HepG2 (cell line): Measurements from ENCODE around the gene DNAH9.
"Not testable (repeated sequence)": the region's sequence is repeated elsewhere in the genome, so short reads cannot be mapped to it uniquely, and the experiment has no call there.

Experiments used
- CHCHD3 ChIP-seq: sonication (generic); formaldehyde crosslinking; IDR thresholded peaks from 2 replicates; pipeline ENCODE4 v1.8.0; 2022; ENCODE audit warnings: mild to moderate bottlenecking, missing genetic modification reagents, moderate library complexity
- NFE2L1 ChIP-seq: sonication (generic); formaldehyde crosslinking; IDR thresholded peaks from 2 replicates; pipeline ENCODE4 v1.4.0; 2020; ENCODE audit warnings: missing genetic modification reagents, mild to moderate bottlenecking, borderline replicate concordance
- POLR2A ChIP-seq, 2 experiments: IDR thresholded peaks; 2 replicates each; pipeline ENCODE4 v1.6.1; 2011; ENCODE audit warnings: low read depth in 2 of 2, low read length in 2 of 2, mild to moderate bottlenecking in 1 of 2, moderate library complexity in 1 of 2; ENCODE audit not compliant: insufficient read depth in 1 of 2
- RXRA ChIP-seq: sonication (generic); formaldehyde crosslinking; IDR thresholded peaks from 2 replicates; pipeline ENCODE4 v1.5.1; 2020; ENCODE audit warnings: missing genetic modification reagents
- SIN3A ChIP-seq: IDR thresholded peaks from 2 replicates; pipeline ENCODE4 v1.6.1; 2011; ENCODE audit warnings: low read depth, mild to moderate bottlenecking, control low read depth, low read length, borderline replicate concordance
- ZKSCAN8 ChIP-seq: IDR thresholded peaks from 2 replicates; pipeline ENCODE4 v1.6.1; 2016; ENCODE audit warnings: borderline replicate concordance, missing genetic modification reagents, missing compliant biosample characterization
- TF ChIP-seq, protein P1 (sequence below): sonication (generic); formaldehyde crosslinking; IDR thresholded peaks from 2 replicates; pipeline ENCODE4 v1.5.0; 2020; ENCODE audit warnings: mild to moderate bottlenecking, missing genetic modification reagents, moderate library complexity
- TF ChIP-seq, protein P2 (sequence below): sonication (generic); formaldehyde crosslinking; IDR thresholded peaks from 2 replicates; pipeline ENCODE4 v1.5.0; 2020; ENCODE audit warnings: mild to moderate bottlenecking, missing genetic modification reagents
- TF ChIP-seq, protein P3 (sequence below): sonication (generic); formaldehyde crosslinking; IDR thresholded peaks from 2 replicates; pipeline ENCODE4 v1.4.0; 2020; ENCODE audit warnings: mild to moderate bottlenecking, missing genetic modification reagents, borderline replicate concordance

DNA sequence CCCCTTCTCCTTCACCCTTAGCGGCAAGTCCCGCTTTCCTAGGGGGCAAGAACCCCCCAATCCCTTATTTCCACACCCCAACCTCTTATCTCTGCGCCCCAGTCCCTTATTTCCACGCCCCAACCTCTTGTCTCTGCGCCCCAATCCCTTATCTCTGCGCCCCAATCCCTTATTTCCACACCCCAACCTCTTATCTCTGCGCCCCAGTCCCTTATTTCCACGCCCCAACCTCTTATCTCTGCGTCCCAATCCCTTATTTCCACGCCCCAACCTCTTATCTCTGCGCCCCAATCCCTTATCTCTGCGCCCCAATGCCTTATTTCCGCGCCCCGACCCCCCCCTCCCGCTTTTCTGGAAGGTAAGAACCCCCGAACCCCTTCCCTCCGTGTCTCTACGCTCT lies 374.5 kb downstream of the DNAH9 start:
- not testable (repeated sequence) for TF ChIP-seq CHCHD3 (CRISPR knock-in tag); SIN3A; NFE2L1 (CRISPR knock-in tag); RXRA (CRISPR knock-in tag); POLR2A (IDR thresholded peaks at IDR 0.05; ENCODE audit: insufficient read depth in 1 of 2, low read depth in 2 of 2, low read length in 2 of 2); ZKSCAN8 (CRISPR knock-in tag)
- TF ChIP-seq, protein P1, sequence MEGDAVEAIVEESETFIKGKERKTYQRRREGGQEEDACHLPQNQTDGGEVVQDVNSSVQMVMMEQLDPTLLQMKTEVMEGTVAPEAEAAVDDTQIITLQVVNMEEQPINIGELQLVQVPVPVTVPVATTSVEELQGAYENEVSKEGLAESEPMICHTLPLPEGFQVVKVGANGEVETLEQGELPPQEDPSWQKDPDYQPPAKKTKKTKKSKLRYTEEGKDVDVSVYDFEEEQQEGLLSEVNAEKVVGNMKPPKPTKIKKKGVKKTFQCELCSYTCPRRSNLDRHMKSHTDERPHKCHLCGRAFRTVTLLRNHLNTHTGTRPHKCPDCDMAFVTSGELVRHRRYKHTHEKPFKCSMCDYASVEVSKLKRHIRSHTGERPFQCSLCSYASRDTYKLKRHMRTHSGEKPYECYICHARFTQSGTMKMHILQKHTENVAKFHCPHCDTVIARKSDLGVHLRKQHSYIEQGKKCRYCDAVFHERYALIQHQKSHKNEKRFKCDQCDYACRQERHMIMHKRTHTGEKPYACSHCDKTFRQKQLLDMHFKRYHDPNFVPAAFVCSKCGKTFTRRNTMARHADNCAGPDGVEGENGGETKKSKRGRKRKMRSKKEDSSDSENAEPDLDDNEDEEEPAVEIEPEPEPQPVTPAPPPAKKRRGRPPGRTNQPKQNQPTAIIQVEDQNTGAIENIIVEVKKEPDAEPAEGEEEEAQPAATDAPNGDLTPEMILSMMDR (CRISPR knock-in tag), result not testable (repeated sequence)
- TF ChIP-seq, protein P2, sequence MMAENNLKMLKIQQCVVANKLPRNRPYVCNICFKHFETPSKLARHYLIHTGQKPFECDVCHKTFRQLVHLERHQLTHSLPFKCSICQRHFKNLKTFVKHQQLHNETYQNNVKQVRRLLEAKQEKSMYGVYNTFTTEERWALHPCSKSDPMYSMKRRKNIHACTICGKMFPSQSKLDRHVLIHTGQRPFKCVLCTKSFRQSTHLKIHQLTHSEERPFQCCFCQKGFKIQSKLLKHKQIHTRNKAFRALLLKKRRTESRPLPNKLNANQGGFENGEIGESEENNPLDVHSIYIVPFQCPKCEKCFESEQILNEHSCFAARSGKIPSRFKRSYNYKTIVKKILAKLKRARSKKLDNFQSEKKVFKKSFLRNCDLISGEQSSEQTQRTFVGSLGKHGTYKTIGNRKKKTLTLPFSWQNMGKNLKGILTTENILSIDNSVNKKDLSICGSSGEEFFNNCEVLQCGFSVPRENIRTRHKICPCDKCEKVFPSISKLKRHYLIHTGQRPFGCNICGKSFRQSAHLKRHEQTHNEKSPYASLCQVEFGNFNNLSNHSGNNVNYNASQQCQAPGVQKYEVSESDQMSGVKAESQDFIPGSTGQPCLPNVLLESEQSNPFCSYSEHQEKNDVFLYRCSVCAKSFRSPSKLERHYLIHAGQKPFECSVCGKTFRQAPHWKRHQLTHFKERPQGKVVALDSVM (CRISPR knock-in tag), result not testable (repeated sequence)
- TF ChIP-seq, protein P3, sequence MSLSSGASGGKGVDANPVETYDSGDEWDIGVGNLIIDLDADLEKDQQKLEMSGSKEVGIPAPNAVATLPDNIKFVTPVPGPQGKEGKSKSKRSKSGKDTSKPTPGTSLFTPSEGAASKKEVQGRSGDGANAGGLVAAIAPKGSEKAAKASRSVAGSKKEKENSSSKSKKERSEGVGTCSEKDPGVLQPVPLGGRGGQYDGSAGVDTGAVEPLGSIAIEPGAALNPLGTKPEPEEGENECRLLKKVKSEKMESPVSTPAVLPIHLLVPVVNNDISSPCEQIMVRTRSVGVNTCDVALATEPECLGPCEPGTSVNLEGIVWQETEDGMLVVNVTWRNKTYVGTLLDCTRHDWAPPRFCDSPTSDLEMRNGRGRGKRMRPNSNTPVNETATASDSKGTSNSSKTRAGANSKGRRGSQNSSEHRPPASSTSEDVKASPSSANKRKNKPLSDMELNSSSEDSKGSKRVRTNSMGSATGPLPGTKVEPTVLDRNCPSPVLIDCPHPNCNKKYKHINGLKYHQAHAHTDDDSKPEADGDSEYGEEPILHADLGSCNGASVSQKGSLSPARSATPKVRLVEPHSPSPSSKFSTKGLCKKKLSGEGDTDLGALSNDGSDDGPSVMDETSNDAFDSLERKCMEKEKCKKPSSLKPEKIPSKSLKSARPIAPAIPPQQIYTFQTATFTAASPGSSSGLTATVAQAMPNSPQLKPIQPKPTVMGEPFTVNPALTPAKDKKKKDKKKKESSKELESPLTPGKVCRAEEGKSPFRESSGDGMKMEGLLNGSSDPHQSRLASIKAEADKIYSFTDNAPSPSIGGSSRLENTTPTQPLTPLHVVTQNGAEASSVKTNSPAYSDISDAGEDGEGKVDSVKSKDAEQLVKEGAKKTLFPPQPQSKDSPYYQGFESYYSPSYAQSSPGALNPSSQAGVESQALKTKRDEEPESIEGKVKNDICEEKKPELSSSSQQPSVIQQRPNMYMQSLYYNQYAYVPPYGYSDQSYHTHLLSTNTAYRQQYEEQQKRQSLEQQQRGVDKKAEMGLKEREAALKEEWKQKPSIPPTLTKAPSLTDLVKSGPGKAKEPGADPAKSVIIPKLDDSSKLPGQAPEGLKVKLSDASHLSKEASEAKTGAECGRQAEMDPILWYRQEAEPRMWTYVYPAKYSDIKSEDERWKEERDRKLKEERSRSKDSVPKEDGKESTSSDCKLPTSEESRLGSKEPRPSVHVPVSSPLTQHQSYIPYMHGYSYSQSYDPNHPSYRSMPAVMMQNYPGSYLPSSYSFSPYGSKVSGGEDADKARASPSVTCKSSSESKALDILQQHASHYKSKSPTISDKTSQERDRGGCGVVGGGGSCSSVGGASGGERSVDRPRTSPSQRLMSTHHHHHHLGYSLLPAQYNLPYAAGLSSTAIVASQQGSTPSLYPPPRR (CRISPR knock-in tag), result not testable (repeated sequence)
